Endodermal cell (in vitro differentiated cells): ENCODE measurements around the gene PDX1. TPM values are rescaled to one million over a fixed set of nuclear protein-coding genes. Genes with fewer than 3 reads are reported as not detected.
A peak's percentile ranks its signal among the peaks of the same experiment; 100 is the strongest.

ENCODE experiments used
- DNase-seq: peaks from one replicate; pipeline ENCODE4 v3.0.0-alpha.2; 2017
- H3K27ac ChIP-seq: 2 replicates; pipeline ENCODE4 v1.5.1; 2013; ENCODE audit warnings: mild to moderate bottlenecking, low read depth, low read length, moderate library complexity
- H3K27me3 ChIP-seq: 2 replicates; pipeline ENCODE4 v1.6.1; 2013; ENCODE audit warnings: mild to moderate bottlenecking, low read length, moderate library complexity; ENCODE audit not compliant: insufficient read depth, control insufficient read depth, poor library complexity, severe bottlenecking
- H3K36me3 ChIP-seq: 2 replicates; pipeline ENCODE4 v1.7.0; 2013; ENCODE audit warnings: mild to moderate bottlenecking, low read length, moderate library complexity; ENCODE audit not compliant: control insufficient read depth, insufficient read depth
- H3K4me1 ChIP-seq: one replicate; pipeline ENCODE4 v1.7.0; 2013; ENCODE audit warnings: low read length; ENCODE audit not compliant: control insufficient read depth, insufficient read depth
- H3K4me3 ChIP-seq: 2 replicates; pipeline ENCODE4 v1.5.1; 2013; ENCODE audit warnings: mild to moderate bottlenecking, low read length, moderate library complexity
- H3K9ac ChIP-seq: 2 replicates; pipeline ENCODE4 v1.6.1; 2013; ENCODE audit warnings: mild to moderate bottlenecking, low read length, moderate library complexity; ENCODE audit not compliant: poor library complexity, severe bottlenecking; ENCODE audit errors: extremely low read depth
- H3K9me3 ChIP-seq: 2 replicates; pipeline ENCODE4 v1.6.1; 2013; ENCODE audit warnings: mild to moderate bottlenecking, low read length, moderate library complexity; ENCODE audit not compliant: control insufficient read depth
- H3K27ac Mint-ChIP-seq: 2 replicates; pipeline ENCODE4 v1.8.0; 2020; ENCODE audit warnings: mixed read lengths
- H3K27me3 Mint-ChIP-seq: 2 replicates; pipeline ENCODE4 v1.8.0; 2021; ENCODE audit warnings: mild to moderate bottlenecking, mixed read lengths; ENCODE audit not compliant: insufficient read depth
- H3K36me3 Mint-ChIP-seq: 2 replicates; pipeline ENCODE4 v1.8.0; 2020; ENCODE audit warnings: low read depth, mixed read lengths
- H3K4me1 Mint-ChIP-seq: 2 replicates; pipeline ENCODE4 v1.8.0; 2020; ENCODE audit warnings: mixed read lengths
- H3K4me3 Mint-ChIP-seq: 2 replicates; pipeline ENCODE4 v1.8.0; 2020; ENCODE audit warnings: mild to moderate bottlenecking, moderate library complexity, mixed read lengths
- H3K9me3 Mint-ChIP-seq: 2 replicates; pipeline ENCODE4 v1.8.0; 2020; ENCODE audit warnings: mild to moderate bottlenecking, mixed read lengths
- CTCF ChIP-seq: fragments of 200-600 bp; sonication (generic); conservative IDR thresholded peaks from 2 replicates; pipeline ENCODE4 v1.5.0; 2021; ENCODE audit warnings: antibody characterized with exemption, mild to moderate bottlenecking
- WGBS, 2 experiments: methylation state at CpG; one replicate each; pipeline versions ENCODE4 v1.1.5 to v1.1.7; 2013; ENCODE audit warnings: missing lambda C conversion rate in 2 of 2, mixed read lengths in 1 of 2; ENCODE audit not compliant: insufficient coverage in 1 of 2, insufficient read length in 1 of 2; 5-methylcytosine and 5-hydroxymethylcytosine counted together
- total RNA-seq, 2 donors: library from RNA; stranded (reverse); fragmentation: NEBNext Ultra II Directional in 1 of 2; extraction: Animal tissue kit (Norgen Biotek cat#: 25700) in 1 of 2; gene quantifications; 2 replicates in 1 of 2; 3 replicates in 1 of 2; pipeline ENCODE4 v1.2.1, GENCODE V29; 2021

Gene PDX1
- total RNA-seq, 2 donors from 2014 or later, result not detected

DNA sequence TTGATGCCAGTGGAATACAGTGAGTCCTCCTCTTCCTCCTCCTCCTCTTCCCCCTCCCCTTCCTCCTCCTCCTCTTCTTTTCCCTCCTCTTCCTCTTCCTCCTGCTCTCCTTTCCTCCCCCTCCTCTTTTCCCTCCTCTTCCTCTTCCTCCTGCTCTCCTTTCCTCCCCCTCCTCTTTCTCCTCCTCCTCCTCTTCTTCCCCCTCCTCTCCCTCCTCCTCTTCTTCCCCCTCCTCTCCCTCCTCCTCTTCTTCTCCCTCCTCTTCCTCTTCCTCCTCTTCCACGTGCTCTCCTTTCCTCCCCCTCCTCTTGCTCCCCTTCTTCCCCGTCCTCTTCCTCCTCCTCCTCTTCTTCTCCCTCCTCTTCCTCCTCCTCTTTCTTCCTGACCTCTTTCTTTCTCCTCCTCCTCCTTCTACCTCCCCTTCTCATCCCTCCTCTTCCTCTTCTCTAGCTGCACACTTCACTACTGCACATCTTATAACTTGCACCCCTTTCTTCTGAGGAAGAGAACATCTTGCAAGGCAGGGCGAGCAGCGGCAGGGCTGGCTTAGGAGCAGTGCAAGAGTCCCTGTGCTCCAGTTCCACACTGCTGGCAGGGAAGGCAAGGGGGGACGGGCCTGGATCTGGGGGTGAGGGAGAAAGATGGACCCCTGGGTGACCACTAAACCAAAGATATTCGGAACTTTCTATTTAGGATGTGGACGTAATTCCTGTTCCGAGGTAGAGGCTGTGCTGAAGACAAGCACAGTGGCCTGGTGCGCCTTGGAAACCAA, 5.6 kb downstream of the PDX1 start:
- H3K9ac ChIP-seq, result no peak overlapping the region
- no peak for TF ChIP-seq CTCF
- H3K36me3 Mint-ChIP-seq, result no peaks in the 10 kb centered on the region
- H3K4me3 Mint-ChIP-seq, result no peak overlapping the region
- H3K27me3 ChIP-seq, result peaks cover 100% of the 10 kb centered on the region
- no peaks in the 10 kb centered on the region for H3K9me3 Mint-ChIP-seq
- H3K36me3 ChIP-seq, result no peaks in the 10 kb centered on the region
- peaks cover 7% of the 10 kb centered on the region for H3K9me3 ChIP-seq
- no peak overlapping the region for H3K27ac Mint-ChIP-seq
- no peaks in the 10 kb centered on the region for H3K4me1 ChIP-seq
- peaks cover 99% of the 10 kb centered on the region for H3K27me3 Mint-ChIP-seq
- 23 to 37% methylated on average over 5 to 9 of the region's 9 CpGs for WGBS, 2 experiments
- no peak for DNase-seq
- no peak overlapping the region for H3K27ac ChIP-seq
- no peak overlapping the region for H3K4me3 ChIP-seq
- H3K4me1 Mint-ChIP-seq, result peaks cover 10% of the 10 kb centered on the region

DNA sequence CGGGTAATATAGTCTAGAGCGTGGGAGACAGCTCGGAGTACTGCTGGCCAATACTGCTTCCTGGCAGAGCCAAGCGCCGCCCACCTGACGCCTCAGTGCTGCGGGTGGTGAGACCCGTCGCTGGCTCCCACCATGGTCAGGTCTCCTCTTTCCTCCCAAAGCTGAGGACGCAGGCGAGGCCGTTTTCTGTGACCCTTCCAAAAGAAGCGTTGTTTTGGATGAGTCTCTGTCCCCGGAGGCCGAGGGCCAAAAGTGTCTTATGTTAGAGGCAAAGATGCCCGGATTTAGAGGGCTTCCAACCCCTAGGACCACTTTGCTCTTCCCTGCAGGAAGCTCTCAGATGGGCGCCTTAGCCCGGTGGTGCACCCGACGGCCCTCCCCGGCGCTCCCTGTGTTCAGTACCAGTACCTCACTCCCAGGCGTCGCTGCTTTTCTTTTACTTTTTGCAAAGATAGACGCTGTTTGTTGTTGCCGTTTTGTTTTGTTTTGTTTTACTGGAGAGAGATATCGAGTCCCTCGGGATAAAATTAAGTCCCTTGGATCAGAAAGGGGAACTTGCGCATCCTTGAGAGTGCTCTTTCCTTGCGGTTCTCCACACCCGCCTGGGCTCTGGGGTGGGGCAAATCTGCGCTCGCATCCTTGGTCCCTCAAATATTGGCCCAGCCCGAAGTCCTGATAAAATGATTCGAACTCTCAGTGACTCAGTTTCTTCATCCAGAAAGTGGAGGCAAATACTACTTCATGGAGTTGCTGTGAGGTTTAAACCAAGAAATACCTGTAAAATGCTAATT, 7.0 kb downstream of the PDX1 start:
- Mint-ChIP-seq H3K4me1 (peaks cover 4% of the 10 kb centered on the region), H3K36me3 (no peaks in the 10 kb centered on the region), H3K27ac (no peak overlapping the region), H3K4me3 (no peak overlapping the region), H3K9me3 (no peaks in the 10 kb centered on the region), H3K27me3 (peaks cover 99% of the 10 kb centered on the region)
- H3K27ac ChIP-seq, result no peak overlapping the region
- DNase-seq, result peak; percentile 75
- no peaks in the 10 kb centered on the region for H3K36me3 ChIP-seq
- WGBS, 2 experiments, result 7 to 8% methylated on average over 25 to 35 of the region's 35 CpGs
- no peak overlapping the region for H3K4me3 ChIP-seq
- H3K27me3 ChIP-seq, result peaks cover 100% of the 10 kb centered on the region
- peaks cover 7% of the 10 kb centered on the region for H3K9me3 ChIP-seq
- H3K4me1 ChIP-seq, result no peaks in the 10 kb centered on the region
- peak; percentile 19 for TF ChIP-seq CTCF
- no peak overlapping the region for H3K9ac ChIP-seq

GRCh38 chr13:27927444-27928352, 7.9 kb downstream of the PDX1 start:
- Mint-ChIP-seq H3K4me1 (peaks cover 4% of the 10 kb centered on the region), H3K4me3 (no peak overlapping the region), H3K27ac (no peak overlapping the region), H3K27me3 (peaks cover 99% of the 10 kb centered on the region), H3K36me3 (no peaks in the 10 kb centered on the region), H3K9me3 (no peaks in the 10 kb centered on the region)
- TF ChIP-seq CTCF, result no peak
- H3K4me1 ChIP-seq, result no peaks in the 10 kb centered on the region
- H3K27me3 ChIP-seq, result peaks cover 100% of the 10 kb centered on the region
- H3K4me3 ChIP-seq, result no peak overlapping the region
- peaks cover 7% of the 10 kb centered on the region for H3K9me3 ChIP-seq
- DNase-seq, result peak; percentile 65
- H3K9ac ChIP-seq, result no peak overlapping the region
- WGBS, 2 experiments, result 7 to 11% methylated on average over 26 to 53 of the region's 53 CpGs
- H3K36me3 ChIP-seq, result no peaks in the 10 kb centered on the region
- no peak overlapping the region for H3K27ac ChIP-seq
